Fibroblast of the conjunctiva (primary cell): ENCODE results near the gene GTF2F2.

ENCODE experiments used
- DNase-seq: peaks from one replicate; pipeline ENCODE4 v3.0.0-alpha.2; 2010; ENCODE audit warnings: low read depth

GTF2F2 gene

DNA sequence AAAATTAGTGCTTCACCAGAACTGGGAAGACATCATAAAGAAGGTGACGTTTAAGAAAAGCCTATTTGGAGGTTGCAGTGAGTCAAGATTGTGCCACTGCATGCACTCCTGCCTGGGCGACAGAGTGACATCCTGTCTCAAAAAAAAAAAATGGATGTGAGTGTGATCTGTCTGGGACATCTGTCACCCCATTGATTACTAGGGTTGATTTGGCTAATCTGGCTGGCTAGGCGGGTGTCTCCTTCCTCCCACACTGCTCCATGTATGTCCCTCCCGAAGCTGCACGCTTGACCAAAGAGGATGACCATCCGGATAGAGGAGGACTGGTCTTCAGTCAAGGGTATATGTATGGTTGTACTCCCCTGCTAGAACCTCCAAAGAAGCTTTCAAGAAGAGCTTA is 2.6 kb downstream of the GTF2F2 start:
- no peak for DNase-seq

- no peak for DNase-seq
Measured at GRCh38 chr13:45132369-45133064, 12.2 kb downstream of the GTF2F2 start.

DNA sequence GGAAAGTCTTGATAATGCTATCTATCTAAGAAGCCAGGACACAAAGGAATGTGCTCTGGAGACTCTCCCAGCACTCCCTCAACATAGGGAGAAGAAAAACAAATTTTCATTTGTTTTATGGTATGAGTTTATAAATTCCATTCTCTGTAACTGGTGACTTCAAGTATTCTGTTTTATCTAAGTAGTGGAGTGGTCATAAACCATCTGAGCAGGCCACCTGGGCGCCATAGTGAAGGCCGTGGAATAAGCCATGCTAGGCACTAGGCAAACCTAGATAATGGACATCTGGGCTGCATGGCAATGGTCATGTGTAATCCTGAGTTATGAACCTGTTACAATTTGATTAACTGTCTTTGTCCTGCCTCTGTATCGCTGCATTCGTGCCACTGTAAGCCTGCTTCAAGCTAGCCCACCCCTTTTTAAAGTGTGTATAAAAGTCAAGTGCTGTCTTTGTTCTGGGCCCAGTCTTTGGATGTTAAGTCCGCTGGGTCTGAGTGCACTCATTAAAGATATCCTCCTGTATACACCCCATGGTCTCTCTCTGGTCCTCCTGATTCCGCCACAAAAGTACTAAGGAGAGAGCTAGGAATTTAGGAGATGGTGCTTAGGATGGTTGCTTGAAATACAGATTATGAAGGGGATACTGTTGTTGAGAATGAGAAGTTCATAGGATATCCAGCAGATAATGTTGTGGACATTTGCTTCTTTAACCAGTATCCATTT is 13.2 kb downstream of the GTF2F2 start:
- no peak for DNase-seq

DNA sequence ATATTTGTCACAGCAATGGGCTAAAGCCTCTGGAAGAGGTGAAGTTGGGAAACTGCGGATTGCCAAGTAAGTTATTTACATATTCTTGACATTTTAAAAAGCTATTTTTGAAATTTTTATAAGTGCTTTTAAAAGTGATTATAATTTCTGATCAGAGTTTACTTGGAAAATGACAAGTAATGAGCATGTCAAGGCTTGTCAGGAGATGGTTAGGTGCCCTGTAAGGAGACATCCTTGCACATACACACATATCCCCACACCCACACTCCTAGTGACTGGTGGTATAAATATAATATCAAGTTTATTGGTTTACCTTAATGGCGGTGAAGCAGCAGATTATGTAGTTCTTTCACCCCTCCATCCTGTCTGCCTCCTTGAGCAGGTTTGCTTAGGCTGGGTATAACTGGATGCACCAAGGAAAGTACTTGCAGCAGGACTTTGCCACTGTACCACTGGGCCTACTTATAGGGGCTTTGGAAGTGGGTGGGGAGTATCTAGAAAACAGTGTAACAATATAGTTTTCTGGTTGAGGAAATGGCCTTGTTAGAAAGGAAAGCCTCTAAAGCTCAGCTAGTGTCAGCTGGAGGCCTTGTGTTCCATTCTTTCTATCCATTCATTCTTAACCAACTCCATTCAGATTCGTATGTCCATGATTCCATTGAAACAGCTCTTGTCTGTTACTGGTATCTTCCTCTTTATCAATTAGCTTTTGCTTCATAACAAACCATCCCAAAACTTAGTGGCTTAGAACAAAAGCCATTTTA is 16.6 kb downstream of the GTF2F2 start:
- DNase-seq = no peak

DNA sequence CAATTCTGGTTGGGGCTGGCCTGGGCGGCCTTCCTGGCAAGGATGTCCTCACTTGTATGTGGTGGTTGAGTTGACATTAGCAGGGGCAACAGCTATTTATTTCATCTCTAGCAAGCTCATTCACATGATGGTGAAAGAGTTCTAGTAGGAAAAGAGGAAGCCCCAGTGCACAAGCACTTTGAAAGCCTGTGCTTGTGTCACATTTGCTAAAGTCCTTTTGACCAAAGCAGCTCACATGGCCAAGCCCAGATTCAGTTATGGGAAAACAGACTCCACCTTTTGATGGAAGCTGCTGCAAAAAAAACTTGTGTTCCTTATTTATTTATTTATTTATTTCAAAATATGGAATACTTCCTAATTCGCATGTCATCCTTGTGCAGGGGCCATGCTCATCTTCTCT is 17.2 kb downstream of the GTF2F2 start:
- no peak for DNase-seq

DNA sequence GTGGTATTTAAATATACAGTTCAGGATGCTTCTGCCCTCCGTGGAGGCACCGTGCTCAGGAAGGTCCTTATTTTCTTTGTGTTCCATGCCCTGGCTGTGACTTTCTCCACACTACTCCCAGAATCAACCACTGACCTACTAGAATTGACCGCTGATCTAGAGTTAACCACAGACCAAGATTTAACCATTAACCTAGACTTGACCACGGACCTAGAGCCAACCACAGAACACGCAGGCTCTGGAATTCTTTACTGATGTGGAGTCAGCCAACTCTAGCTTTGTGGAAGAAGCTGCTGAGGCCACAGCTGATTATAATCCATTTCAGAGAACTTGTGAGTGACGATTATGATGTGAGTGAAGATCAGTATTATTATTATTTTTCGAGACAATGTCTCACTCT is 18.0 kb downstream of the GTF2F2 start:
- no peak for DNase-seq

DNA sequence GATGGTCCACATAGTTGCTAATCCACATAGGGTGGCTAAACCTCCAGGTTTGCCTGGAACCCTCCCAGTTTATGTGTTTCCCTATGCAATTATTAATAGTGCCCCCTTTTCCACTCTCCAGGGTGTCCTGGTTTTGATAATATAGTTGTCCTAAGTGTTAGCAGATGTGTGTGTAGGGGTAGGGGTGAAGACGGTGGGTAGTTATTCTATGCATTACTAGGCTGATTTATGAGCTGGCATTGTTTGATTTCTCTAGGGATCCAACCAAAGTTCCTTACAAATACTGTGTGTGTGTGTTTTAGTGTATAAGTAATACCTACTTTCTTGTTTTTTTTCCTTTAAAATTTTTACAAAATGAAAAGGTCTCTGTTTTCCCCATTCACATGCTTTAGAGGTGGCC is 21.1 kb downstream of the GTF2F2 start:
- no peak for DNase-seq

DNA sequence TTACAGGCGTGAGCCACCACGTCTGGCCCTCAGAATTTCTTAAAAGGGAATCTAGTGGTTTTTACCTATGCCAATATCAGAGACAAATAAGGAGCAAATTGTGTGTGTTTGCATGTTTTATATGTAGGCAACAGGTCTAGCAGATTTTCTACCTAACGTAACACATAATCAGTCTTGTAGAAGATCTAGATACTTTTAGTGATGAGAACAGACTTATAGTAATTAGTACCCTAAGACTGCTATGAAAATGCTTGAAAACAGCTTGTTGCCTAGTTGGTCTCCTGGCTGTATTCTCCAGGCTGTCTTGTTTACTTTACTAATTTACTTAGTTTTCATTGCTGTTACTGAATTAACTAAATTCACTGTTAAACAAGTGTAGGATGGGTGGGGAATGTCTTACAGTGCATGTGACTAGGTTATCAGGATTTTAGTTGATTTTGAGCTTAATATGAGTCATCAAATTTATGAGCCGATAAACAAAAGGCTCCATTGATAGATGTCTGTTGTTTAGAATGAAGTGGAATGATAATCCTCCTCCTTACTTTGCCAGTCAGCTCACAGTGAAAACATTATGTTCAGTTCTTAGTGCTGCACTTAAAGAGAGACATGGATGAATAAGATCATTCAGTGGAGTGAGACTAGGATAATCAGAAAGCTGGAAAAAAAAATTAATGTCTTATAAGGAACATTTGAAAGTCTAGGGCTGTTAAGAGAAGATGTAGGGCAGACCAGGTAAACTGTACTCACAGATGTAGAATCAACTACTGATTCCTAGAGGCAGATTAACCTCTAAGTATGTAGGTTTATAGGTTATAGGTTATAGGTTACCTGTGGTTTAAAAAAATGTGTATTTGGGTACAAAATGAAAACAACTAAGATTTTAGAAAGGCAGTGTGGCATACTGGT is 22.4 kb downstream of the GTF2F2 start:
- DNase-seq = no peak

GRCh38 chr13:45143346-45143751 is 23.0 kb downstream of the GTF2F2 start:
- no peak for DNase-seq

DNA sequence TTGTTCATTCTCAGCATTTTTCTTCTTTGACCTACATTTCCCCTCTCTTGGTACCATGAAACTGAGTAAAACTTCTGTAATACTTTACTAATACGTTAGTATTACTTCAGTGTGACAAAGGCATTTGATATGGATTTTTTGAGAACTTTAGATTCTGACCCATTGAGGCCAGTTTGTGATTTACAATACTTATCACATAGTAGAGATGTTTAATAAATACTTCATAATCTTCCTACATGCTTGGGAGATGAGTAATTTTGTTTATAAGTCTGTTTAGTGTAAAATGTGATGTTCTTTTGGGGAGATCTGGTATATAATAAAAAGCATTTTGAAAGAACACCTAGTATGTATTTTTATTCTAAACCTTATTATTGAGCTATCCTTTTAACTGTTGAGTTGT is 29.7 kb downstream of the GTF2F2 start:
- no peak for DNase-seq

DNA sequence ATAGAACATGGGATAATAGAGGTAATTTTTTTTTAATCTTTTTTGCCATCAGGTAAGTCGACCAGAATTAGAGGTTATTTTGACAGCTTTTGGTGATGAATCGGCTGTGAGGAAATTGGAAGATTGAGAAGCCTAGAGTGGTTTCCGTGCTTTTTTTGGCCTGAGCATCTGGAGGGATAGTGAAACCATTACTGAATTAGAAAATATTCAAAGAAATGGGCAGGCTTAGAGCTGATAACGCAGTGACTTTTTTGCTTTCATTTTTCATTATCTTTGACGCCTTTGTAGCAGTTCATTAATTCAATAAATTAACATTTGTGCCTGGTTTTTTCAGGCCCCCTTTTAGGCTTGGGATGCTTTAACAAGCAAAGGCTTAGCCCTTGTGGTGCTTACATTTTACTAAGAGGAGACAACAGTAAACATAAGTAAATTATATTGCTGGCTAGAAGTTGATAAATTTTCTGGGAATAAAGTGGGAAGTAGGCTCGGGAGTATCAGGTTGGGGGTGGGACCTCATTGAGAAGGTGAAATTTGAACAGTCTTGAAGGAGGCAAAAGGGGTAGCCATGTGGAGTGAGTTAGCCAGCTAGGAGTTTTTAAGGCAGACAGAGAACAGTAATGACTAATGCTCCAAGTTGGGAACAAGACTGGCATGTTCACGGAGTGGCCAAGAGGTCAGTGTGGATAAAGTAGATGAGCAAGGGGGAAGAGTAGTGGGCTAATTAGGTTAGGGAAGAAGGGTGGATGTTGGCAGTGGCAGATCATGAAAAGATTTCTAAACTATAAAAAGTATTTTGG is 36.5 kb downstream of the GTF2F2 start:
- no peak for DNase-seq

DNA sequence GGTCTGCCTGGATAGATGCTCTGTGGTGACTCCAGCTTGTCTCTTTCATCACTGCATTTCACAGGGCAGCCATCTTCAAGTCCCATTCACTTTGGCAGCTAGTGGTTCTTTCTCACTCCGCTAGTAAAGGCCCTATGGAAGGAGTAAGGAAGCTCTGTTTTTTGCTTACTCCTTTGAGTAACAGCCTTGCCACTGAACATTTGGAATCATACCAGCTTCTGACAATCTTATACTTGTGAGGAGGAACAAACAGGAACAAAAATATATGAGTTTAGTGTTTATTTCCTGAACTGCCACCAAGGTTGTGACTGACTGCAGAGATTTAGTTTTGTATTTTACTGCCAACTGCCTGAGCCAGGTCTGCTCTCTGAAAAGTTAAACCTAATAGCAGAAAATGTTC is 41.9 kb downstream of the GTF2F2 start:
- DNase-seq = no peak

- peak; percentile 80 for DNase-seq
Measured at GRCh38 chr13:45162821-45163220, 42.5 kb downstream of the GTF2F2 start.

GRCh38 chr13:45166858-45167257 is 46.5 kb downstream of the GTF2F2 start:
- no peak for DNase-seq

DNA sequence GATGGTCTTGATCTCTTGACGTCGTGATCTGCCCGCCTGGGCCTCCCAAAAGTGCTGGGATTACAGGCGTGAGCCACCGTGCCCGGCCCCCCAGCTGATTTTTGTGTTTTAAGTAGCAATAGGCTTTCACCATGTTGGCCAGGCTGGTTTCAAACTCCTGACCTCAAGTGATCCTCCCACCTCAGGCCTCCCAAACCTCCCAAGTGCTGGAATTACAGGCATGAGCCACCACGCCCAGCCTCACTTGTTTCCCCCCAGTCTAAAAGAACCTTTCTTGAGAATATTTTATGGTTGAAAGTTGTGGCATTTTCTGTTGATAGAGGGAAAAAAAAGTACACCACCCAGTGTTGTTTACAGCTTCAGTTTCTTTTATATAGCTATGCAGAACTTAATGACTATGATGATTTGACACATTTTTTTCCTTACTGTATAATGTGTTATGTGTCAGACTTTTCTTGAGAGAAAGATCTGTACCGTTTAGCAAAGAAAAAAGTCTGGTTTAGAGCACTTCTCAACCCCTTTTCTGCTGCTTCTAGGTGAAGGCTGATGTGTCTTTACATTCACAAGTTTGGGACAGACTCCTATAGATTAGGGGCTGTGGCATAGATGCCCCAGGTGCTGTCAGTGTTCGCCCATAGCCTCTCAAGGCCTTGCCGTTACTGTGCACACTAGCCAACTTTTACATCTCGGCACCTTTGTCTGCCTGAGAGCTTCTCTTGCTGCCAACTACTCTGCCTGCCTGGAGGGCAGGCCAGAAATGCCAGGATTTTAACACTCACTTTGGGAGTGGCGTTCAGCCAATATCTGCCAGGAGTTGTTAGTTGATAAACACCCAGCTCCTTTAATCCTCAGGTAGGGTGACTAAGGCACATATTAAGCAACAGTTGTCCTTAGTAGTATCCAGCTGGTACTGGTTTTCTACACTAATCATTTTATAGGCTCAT is 47.6 kb downstream of the GTF2F2 start:
- DNase-seq = no peak

GRCh38 chr13:45168555-45168930 is 48.2 kb downstream of the GTF2F2 start:
- no peak for DNase-seq

- DNase-seq = no peak
Measured at GRCh38 chr13:45174478-45174877, 54.2 kb downstream of the GTF2F2 start.

DNA sequence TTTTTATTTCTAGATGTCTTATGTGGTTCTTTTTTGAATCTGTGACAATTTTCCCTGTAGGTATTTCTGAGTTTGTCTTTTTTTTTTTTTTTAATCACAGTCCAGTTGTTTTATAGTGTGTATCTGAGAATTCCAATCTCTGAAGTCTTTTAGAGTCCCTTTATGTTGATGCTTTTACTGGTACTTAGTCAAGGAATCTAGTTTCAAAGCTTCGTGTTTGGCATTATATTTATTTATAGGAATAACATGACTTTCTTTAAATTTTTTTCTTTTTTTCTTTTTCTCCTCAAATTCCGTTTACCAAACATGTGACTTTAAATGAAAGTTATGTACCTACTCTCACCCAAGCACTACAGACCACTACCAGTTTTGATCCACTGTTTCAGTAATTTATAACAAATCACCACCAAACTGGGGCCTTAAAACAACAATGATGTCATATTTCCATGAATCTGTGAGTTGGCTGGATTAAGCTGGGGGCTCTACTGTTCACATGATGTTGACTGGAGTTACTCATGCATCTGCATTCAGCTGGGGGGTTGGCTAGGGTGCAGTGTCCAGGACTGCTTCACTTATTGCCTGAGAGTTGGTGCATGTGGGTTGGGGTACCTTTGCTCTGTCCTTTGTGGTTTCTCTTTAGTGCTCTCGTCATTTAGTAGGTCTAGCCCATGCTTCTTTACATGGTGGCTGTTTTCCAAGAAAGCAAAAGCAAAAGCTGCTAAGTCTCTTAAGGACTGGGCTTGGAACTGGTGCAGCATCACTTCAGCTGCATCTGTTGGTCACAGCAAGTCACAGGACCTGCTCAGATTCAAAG is 58.2 kb downstream of the GTF2F2 start:
- peak; percentile 56 for DNase-seq

DNA sequence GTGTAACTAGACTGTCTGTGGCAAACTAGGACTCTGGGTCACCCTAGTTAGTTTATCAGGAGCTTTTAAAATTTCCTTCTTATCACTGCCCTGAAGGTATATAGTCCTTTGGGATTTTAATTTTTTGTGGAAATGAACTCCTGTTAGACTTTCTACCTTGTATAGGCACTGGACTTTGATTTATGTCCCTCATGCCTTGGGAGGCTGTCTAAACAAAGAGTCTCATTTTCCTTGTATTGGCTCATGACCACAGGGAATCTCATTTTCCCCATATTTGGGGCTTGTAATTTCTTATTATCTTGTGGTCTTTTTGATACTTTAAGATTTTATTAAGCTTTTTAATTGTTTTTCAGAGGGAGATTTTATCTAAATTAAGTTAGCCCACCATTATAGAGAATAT is 59.1 kb downstream of the GTF2F2 start:
- DNase-seq = no peak
